CD4-positive, alpha-beta T cell (primary cell): Measurements from ENCODE around the gene CBFA2T3. TPM values are rescaled to one million over a fixed set of nuclear protein-coding genes. Genes with fewer than 3 reads are reported as not detected.

Experiments
- ATAC-seq: fragments of 200-7000 bp; cut with Tn5 transposase; one replicate; pipeline ENCODE4 v1.10.0; 2022; ENCODE audit warnings: mild to moderate bottlenecking; ENCODE audit not compliant: poor library complexity
- CTCF ChIA-PET: fragments of 350-600 bp; sonication (Branson Sonifier 250); formaldehyde crosslinking; loops from one replicate; lab custom pipeline; 2021; ENCODE audit warnings: antibody characterized with exemption, inconsistent platforms; lab: Charles Lee
- POLR2A ChIA-PET: fragments of 350-600 bp; sonication (Branson Sonifier 250); formaldehyde crosslinking; loops from one replicate; lab custom pipeline; 2021; ENCODE audit warnings: antibody characterized with exemption, inconsistent platforms; lab: Charles Lee
- DNase-seq, 14 experiments: peaks; one replicate each; pipeline ENCODE4 v3.0.0-alpha.2; 2013 to 2020; ENCODE audit warnings: mixed read lengths in 2 of 14
- H3K27ac ChIP-seq, 2 donors: one replicate each; pipeline versions ENCODE4 v1.5.1 to v1.7.0; 2013; ENCODE audit warnings: low read length in 2 of 2, low read depth in 1 of 2, mild to moderate bottlenecking in 1 of 2
- H3K27me3 ChIP-seq, 2 experiments: 1 replicate in 1 of 2; 2 replicates in 1 of 2; pipeline versions ENCODE4 v1.6.1 to v1.7.0; 2013; ENCODE audit warnings: low read length in 2 of 2, control low read depth in 1 of 2, mild to moderate bottlenecking in 1 of 2, moderate library complexity in 1 of 2; ENCODE audit not compliant: insufficient read depth in 2 of 2, control insufficient read depth in 1 of 2
- H3K36me3 ChIP-seq: one replicate; pipeline ENCODE4 v1.6.1; 2013; ENCODE audit warnings: low read length, control low read depth; ENCODE audit not compliant: insufficient read depth
- H3K4me1 ChIP-seq: one replicate; pipeline ENCODE4 v1.6.1; 2013; ENCODE audit warnings: low read length, control low read depth; ENCODE audit not compliant: insufficient read depth
- H3K4me3 ChIP-seq: one replicate; pipeline ENCODE4 v1.5.1; 2013; ENCODE audit warnings: mild to moderate bottlenecking, low read length, moderate library complexity
- H3K9me3 ChIP-seq, 2 experiments: 1 replicate in 1 of 2; 2 replicates in 1 of 2; pipeline versions ENCODE4 v1.6.1 to v1.7.0; 2013; ENCODE audit warnings: low read length in 2 of 2, mild to moderate bottlenecking in 2 of 2, control low read depth in 1 of 2, moderate library complexity in 1 of 2; ENCODE audit not compliant: control insufficient read depth in 1 of 2, insufficient read depth in 1 of 2
- H3K27ac Mint-ChIP-seq: one replicate; pipeline ENCODE4 v1.8.0; 2020; ENCODE audit warnings: mixed read lengths
- H3K27me3 Mint-ChIP-seq: one replicate; pipeline ENCODE4 v1.8.0; 2021; ENCODE audit warnings: mixed read lengths
- H3K36me3 Mint-ChIP-seq: one replicate; pipeline ENCODE4 v1.8.0; 2021; ENCODE audit warnings: low read depth, mixed read lengths
- H3K4me1 Mint-ChIP-seq: one replicate; pipeline ENCODE4 v1.8.0; 2021; ENCODE audit warnings: low read depth, mixed read lengths
- H3K4me3 Mint-ChIP-seq: one replicate; pipeline ENCODE4 v1.8.0; 2020; ENCODE audit warnings: mild to moderate bottlenecking, mixed read lengths
- H3K9me3 Mint-ChIP-seq: one replicate; pipeline ENCODE4 v1.8.0; 2020; ENCODE audit warnings: mixed read lengths
- intact Hi-C, 2 experiments: fragments of 100-400 bp; cut with DNase I in 1 of 2; cut with micrococcal nuclease in 1 of 2; formaldehyde crosslinking; loops; one replicate each; pipeline versions ENCODE4 v1.15.1 to v1.9.0; 2023 to 2025; cut with DNase I, micrococcal nuclease
- total RNA-seq, 174 experiments: library from RNA in 2 of 174; stranded (reverse) in 2 of 174; gene quantifications; one replicate each; pipeline ENCODE4 v1.2.3 and lab custom pipeline; 2021 to 2026
- TF ChIP-seq, protein P1 (sequence below): fragments of 200-600 bp; IDR thresholded peaks from one replicate; pipeline ENCODE4 v1.8.0; 2022; ENCODE audit warnings: antibody characterized with exemption, mild to moderate bottlenecking

The CBFA2T3 gene
- total RNA-seq, 2 experiments from 2014 or later = 0.80 to 1.6 TPM

DNA sequence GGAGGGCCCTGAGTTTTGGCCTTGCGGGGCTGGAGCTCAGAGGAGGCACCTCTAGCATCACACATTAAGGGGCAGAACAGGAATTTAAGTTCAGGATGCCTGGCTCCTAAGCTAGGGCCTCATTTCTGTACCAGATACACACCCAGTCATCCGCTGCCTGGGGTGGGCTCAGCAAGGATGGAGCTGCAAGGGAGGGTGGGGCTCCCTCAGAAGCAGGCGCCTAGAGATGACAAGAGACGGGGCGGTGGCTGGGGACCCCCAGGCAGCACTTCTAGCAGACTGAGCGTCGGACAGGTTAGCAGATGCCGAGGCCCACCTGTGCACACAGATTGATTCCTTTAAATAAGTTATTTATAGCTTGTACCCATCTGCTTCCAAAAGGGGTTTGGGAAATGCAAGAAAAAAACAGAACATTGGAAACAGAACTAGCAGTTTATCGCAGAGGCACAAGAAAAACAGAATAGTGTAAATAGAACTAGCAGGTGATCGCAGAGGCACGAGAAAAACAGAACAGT, 47.6 kb upstream of the CBFA2T3 start:
- Histone ChIP-seq H3K27ac (no peak overlapping the region), H3K9me3 (peaks cover 3 to 9% of the 10 kb centered on the region in 2 experiments), H3K4me1 (peaks cover 13% of the 10 kb centered on the region), H3K36me3 (no peaks in the 10 kb centered on the region), H3K4me3 (no peak overlapping the region), H3K27me3 (no peaks in the 10 kb centered on the region)
- Mint-ChIP-seq H3K27ac (no peak overlapping the region), H3K9me3 (peaks cover 3% of the 10 kb centered on the region), H3K4me1 (no peaks in the 10 kb centered on the region), H3K4me3 (no peak overlapping the region), H3K27me3 (no peaks in the 10 kb centered on the region), H3K36me3 (no peaks in the 10 kb centered on the region)
- CTCF ChIA-PET = no interaction called here
- TF ChIP-seq, protein P1, sequence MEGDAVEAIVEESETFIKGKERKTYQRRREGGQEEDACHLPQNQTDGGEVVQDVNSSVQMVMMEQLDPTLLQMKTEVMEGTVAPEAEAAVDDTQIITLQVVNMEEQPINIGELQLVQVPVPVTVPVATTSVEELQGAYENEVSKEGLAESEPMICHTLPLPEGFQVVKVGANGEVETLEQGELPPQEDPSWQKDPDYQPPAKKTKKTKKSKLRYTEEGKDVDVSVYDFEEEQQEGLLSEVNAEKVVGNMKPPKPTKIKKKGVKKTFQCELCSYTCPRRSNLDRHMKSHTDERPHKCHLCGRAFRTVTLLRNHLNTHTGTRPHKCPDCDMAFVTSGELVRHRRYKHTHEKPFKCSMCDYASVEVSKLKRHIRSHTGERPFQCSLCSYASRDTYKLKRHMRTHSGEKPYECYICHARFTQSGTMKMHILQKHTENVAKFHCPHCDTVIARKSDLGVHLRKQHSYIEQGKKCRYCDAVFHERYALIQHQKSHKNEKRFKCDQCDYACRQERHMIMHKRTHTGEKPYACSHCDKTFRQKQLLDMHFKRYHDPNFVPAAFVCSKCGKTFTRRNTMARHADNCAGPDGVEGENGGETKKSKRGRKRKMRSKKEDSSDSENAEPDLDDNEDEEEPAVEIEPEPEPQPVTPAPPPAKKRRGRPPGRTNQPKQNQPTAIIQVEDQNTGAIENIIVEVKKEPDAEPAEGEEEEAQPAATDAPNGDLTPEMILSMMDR = no peak
- intact Hi-C loops = no loop called here
- POLR2A ChIA-PET = no interaction called here
- DNase-seq (no peak), ATAC-seq (no peak)

DNA sequence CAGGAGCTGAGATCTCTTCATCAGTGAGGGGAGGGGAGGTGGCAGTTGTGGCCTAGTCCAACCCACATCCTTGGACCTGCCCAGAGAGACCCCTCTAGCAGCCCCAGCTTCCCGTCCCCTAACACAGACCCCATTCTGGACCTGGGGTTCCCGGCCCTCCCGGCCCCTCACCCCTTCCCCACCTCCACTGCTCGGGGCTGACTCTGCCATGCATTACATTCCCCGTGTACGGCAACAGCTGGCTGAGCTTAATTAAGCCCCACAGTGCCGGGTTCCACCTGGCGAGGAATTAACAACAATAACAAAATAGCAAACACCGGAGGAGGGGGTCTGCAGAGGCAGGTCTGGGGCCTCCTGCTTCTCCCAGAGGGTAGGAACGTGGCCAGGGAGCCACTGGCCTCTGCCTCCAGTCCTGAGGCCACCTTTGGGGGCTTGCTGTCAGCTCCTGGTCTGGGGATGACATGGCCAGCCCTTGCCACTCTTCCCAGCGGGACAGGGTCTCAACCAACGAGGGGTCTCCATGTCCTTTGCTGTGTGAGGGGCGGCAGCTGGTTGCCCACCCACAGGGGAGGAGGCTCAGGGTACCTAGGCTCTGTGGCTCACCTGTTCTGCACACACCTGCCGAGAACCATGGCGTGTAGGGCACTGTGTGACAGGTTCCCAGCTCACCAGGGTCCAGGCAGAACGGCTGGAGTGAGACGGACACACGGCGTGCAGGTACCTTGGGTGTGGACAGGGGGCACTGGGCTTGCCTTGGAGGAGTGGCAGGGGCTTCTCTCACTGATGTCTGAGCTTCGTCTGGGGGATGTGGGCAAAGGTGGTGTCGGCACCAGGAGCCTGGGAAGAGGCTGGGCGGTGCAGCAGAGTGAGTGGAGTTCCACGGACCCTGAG, 46.9 kb upstream of the CBFA2T3 start:
- Histone ChIP-seq H3K27ac (no peak overlapping the region), H3K9me3 (peaks cover 3 to 11% of the 10 kb centered on the region in 2 experiments), H3K27me3 (no peaks in the 10 kb centered on the region), H3K4me1 (peaks cover 13% of the 10 kb centered on the region), H3K36me3 (no peaks in the 10 kb centered on the region), H3K4me3 (no peak overlapping the region)
- Mint-ChIP-seq H3K9me3 (peaks cover 3% of the 10 kb centered on the region), H3K27me3 (no peaks in the 10 kb centered on the region), H3K4me3 (no peak overlapping the region), H3K4me1 (no peaks in the 10 kb centered on the region), H3K36me3 (no peaks in the 10 kb centered on the region), H3K27ac (no peak overlapping the region)
- DNase-seq (no peak), ATAC-seq (no peak)
- CTCF ChIA-PET = no interaction called here
- intact Hi-C loops = no loop called here
- TF ChIP-seq, protein P1 = no peak
- POLR2A ChIA-PET = no interaction called here

DNA sequence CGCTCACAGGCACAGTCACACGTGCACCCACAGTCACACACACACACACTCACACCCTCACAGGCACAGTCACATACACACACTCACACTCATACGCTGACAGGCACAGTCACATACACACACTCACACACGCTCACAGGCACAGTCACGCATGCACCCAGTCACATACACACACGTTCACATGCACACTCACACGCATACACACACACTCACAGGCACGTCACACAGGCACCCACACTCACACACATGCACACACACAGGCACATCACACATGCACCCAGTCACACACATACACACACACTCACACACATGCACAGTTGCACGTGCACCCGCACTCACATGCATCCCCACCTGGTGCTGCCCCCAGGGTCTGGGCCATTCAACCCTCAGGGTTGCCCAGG, 46.1 kb upstream of the CBFA2T3 start:
- peaks cover 3 to 11% of the 10 kb centered on the region in 2 experiments for H3K9me3 ChIP-seq
- DNase-seq = no peak
- no peaks in the 10 kb centered on the region for H3K27me3 ChIP-seq
- Mint-ChIP-seq H3K4me1 (no peaks in the 10 kb centered on the region), H3K36me3 (no peaks in the 10 kb centered on the region), H3K27ac (no peak overlapping the region), H3K9me3 (peaks cover 3% of the 10 kb centered on the region), H3K4me3 (no peak overlapping the region), H3K27me3 (no peaks in the 10 kb centered on the region)
- H3K27ac ChIP-seq = no peak overlapping the region
- no peaks in the 10 kb centered on the region for H3K36me3 ChIP-seq
- H3K4me3 ChIP-seq = no peak overlapping the region
- H3K4me1 ChIP-seq = peaks cover 13% of the 10 kb centered on the region
- TF ChIP-seq, protein P1 = no peak
- POLR2A ChIA-PET = no interaction called here
- intact Hi-C loops = no loop called here
- ATAC-seq = no peak
- CTCF ChIA-PET = no interaction called here
